Caco-2 (cell line): ENCODE results near the gene IKZF3. TPM values are rescaled to one million over a fixed set of nuclear protein-coding genes. Genes with fewer than 3 reads are reported as not detected.

Source experiments
- BruUV-seq: library from RNA; stranded (reverse); fragments of 400-500 nt; replicated peaks from 2 replicates; lab custom pipeline; 2021; lab: Mats Ljungman, UMichigan
- CTCF ChIA-PET: fragments of 300-600 bp; sonication (Branson Sonifier 250); formaldehyde crosslinking; loops from one replicate; lab custom pipeline; 2022; ENCODE audit warnings: antibody characterized with exemption; lab: Charles Lee
- POLR2A ChIA-PET: fragments of 300-600 bp; sonication (Branson Sonifier 250); formaldehyde crosslinking; loops from one replicate; lab custom pipeline; 2022; ENCODE audit warnings: antibody characterized with exemption; lab: Charles Lee
- DNase-seq, 2 experiments: peaks; one replicate each; pipeline versions ENCODE4 v3.0.0 to v3.0.0-alpha.2; 2020 to 2022
- H3K27me3 ChIP-seq: replicated peaks from 2 replicates; pipeline ENCODE4 v1.6.0; 2011; ENCODE audit warnings: low read length; ENCODE audit not compliant: control insufficient read depth, insufficient read depth
- H3K36me3 ChIP-seq: 2 replicates; pipeline ENCODE4 v1.5.1; 2011; ENCODE audit warnings: low read length; ENCODE audit not compliant: control insufficient read depth, insufficient read depth
- H3K4me1 ChIP-seq: fragments of 250-450 bp; sonication (Bioruptor Pico); 2 replicates; pipeline ENCODE4 v1.5.1; 2020; ENCODE audit warnings: mild to moderate bottlenecking
- H3K4me3 ChIP-seq: 2 replicates; pipeline ENCODE4 v1.5.1; 2011; ENCODE audit warnings: low read depth, mild to moderate bottlenecking, control low read depth, low read length
- H3K9me3 ChIP-seq: fragments of 250-450 bp; sonication (Bioruptor Pico); 2 replicates; pipeline ENCODE4 v1.5.1; 2020; ENCODE audit warnings: mild to moderate bottlenecking, moderate library complexity
- H3K27ac Mint-ChIP-seq: one replicate; pipeline ENCODE4 v1.8.0; 2022; ENCODE audit warnings: mixed read lengths; ENCODE audit not compliant: unreplicated experiment
- H3K27me3 Mint-ChIP-seq: one replicate; pipeline ENCODE4 v1.8.0; 2022; ENCODE audit warnings: mixed read lengths; ENCODE audit not compliant: insufficient read depth, unreplicated experiment
- H3K36me3 Mint-ChIP-seq: one replicate; pipeline ENCODE4 v1.8.0; 2022; ENCODE audit warnings: mild to moderate bottlenecking, mixed read lengths; ENCODE audit not compliant: insufficient read depth, unreplicated experiment
- H3K4me1 Mint-ChIP-seq: one replicate; pipeline ENCODE4 v1.8.0; 2022; ENCODE audit warnings: low read depth, mixed read lengths; ENCODE audit not compliant: unreplicated experiment
- H3K4me3 Mint-ChIP-seq: one replicate; pipeline ENCODE4 v1.8.0; 2022; ENCODE audit warnings: mild to moderate bottlenecking, moderate library complexity, mixed read lengths; ENCODE audit not compliant: unreplicated experiment
- H3K9me3 Mint-ChIP-seq: one replicate; pipeline ENCODE4 v1.8.0; 2022; ENCODE audit warnings: mixed read lengths; ENCODE audit not compliant: unreplicated experiment
- intact Hi-C: fragments of 100-400 bp; cut with micrococcal nuclease; formaldehyde crosslinking; loops from one replicate; pipeline ENCODE4 v1.10.0; 2022; ENCODE audit not compliant: unreplicated experiment
- total RNA-seq: library from RNA; stranded (reverse); gene quantifications from 2 replicates; pipeline ENCODE4 v1.2.3, GENCODE V29; 2022
- TF ChIP-seq, protein P1 (sequence below), 2 experiments: fragments of 200-600 bp in 1 of 2; IDR thresholded peaks; 1 replicate in 1 of 2; 2 replicates in 1 of 2; pipeline versions ENCODE4 v1.5.1 to v1.8.0; 2011 to 2022; ENCODE audit warnings: antibody characterized with exemption in 1 of 2, control low read depth in 1 of 2, inconsistent platforms in 1 of 2, low read depth in 1 of 2, low read length in 1 of 2, mild to moderate bottlenecking in 1 of 2, moderate library complexity in 1 of 2; ENCODE audit not compliant: insufficient read depth in 1 of 2, severe bottlenecking in 1 of 2, unreplicated experiment in 1 of 2

Gene IKZF3
- total RNA-seq, 1 experiment from 2014 or later = 2.8 TPM

DNA sequence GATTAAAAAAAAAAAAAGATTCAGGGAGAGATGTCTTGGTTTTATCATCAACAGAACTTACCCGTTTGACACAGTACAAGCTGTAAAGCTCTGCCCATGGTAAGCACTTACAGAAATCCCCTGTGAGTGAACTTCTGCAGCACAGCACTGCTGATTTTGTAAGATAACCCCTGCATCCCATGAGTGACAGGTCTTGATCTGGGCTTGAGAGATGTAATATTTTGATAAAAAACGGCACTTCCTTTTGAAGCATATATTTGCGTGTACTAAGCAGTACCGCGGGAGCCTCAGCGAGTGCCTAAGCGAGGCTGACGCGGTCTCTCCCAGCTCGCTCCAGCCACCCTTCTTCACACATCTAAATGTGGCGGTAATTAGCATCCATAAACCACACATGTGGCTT lies 50.5 kb downstream of the IKZF3 start:
- ChIA-PET CTCF (no interaction called here), POLR2A (no interaction called here)
- intact Hi-C loops = no loop called here
- Histone ChIP-seq H3K4me3 (no peak overlapping the region), H3K36me3 (no peaks in the 10 kb centered on the region), H3K4me1 (no peaks in the 10 kb centered on the region), H3K9me3 (no peaks in the 10 kb centered on the region), H3K27me3 (no peaks in the 10 kb centered on the region)
- peaks cover 5% of the 10 kb centered on the region for H3K27me3 Mint-ChIP-seq
- BruUV-seq = no TSS peak
- H3K9me3 Mint-ChIP-seq = no peaks in the 10 kb centered on the region
- no peaks in the 10 kb centered on the region for H3K4me1 Mint-ChIP-seq
- DNase-seq = no peak
- no peak overlapping the region for H3K4me3 Mint-ChIP-seq
- no peak overlapping the region for H3K27ac Mint-ChIP-seq
- H3K36me3 Mint-ChIP-seq = no peaks in the 10 kb centered on the region
- TF ChIP-seq, protein P1, sequence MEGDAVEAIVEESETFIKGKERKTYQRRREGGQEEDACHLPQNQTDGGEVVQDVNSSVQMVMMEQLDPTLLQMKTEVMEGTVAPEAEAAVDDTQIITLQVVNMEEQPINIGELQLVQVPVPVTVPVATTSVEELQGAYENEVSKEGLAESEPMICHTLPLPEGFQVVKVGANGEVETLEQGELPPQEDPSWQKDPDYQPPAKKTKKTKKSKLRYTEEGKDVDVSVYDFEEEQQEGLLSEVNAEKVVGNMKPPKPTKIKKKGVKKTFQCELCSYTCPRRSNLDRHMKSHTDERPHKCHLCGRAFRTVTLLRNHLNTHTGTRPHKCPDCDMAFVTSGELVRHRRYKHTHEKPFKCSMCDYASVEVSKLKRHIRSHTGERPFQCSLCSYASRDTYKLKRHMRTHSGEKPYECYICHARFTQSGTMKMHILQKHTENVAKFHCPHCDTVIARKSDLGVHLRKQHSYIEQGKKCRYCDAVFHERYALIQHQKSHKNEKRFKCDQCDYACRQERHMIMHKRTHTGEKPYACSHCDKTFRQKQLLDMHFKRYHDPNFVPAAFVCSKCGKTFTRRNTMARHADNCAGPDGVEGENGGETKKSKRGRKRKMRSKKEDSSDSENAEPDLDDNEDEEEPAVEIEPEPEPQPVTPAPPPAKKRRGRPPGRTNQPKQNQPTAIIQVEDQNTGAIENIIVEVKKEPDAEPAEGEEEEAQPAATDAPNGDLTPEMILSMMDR (IDR thresholded peaks at IDR 0.05; ENCODE audit: insufficient read depth in 1 of 2, low read depth in 1 of 2, low read length in 1 of 2, severe bottlenecking in 1 of 2, unreplicated experiment in 1 of 2) = no peak

DNA sequence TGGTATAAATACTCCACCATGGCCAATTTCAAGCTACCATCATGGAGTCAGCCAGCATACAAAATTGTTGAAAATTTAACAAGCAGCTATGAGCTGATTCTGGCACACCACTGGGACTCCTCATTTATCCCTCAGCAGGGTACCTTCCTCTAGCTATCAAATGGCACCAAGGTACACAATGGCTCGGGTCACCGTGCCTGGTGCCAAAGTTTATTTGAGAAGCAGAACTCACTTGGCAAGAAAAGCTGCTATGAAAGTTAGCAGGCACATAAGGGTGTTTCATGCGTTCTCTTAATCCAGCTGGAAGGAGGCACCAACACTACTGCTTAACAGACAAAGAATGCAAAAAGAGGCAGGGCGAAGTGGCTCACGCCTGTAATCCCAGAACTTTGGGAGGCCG lies 51.6 kb downstream of the IKZF3 start:
- no peak overlapping the region for H3K27ac Mint-ChIP-seq
- TF ChIP-seq, protein P1 (IDR thresholded peaks at IDR 0.05; ENCODE audit: insufficient read depth in 1 of 2, low read depth in 1 of 2, low read length in 1 of 2, severe bottlenecking in 1 of 2, unreplicated experiment in 1 of 2) = no peak
- Histone ChIP-seq H3K9me3 (no peaks in the 10 kb centered on the region), H3K4me3 (no peak overlapping the region), H3K27me3 (no peaks in the 10 kb centered on the region), H3K4me1 (no peaks in the 10 kb centered on the region), H3K36me3 (no peaks in the 10 kb centered on the region)
- peaks cover 5% of the 10 kb centered on the region for H3K27me3 Mint-ChIP-seq
- H3K36me3 Mint-ChIP-seq = no peaks in the 10 kb centered on the region
- intact Hi-C loops = no loop called here
- DNase-seq = no peak
- BruUV-seq = no TSS peak
- no peaks in the 10 kb centered on the region for H3K9me3 Mint-ChIP-seq
- ChIA-PET CTCF (no interaction called here), POLR2A (no interaction called here)
- no peak overlapping the region for H3K4me3 Mint-ChIP-seq
- H3K4me1 Mint-ChIP-seq = no peaks in the 10 kb centered on the region

DNA sequence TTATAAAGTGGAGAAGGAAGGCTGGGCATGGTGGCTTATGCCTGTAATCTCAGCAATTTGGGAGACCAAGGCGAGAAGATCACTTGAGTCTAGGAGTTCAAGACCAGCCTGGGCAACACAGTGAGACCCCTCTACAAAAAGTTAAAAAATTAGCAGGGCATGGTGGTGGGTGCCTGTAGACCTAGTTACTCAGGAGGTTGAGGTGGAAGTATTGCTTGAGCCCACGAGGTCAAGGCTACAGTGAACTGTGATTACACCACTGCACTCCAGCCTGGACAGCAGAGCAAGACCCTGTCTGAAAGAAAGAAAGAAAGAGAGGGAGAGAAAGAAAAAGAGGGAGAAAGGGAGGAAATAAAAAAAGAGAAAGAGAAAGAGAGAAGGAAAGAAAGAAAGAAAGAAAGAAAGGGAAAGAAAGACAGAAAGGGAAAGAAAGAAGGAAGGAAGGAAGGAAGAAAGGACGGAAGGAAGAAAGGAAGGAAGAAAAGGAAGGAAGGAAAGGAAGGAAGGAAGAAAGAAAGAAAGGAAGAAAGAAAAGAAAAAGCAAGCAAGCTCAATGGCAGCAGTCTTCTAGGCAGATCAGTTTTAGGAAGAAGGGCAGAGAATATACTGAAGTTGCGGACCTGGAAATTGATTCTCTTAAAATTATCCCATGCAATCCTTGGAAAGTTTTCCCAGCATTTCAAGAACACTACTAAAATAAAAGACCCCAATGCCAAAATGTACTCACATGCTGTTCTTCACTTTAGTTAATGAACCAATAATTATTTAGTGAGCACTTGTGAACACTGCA lies 53.0 kb downstream of the IKZF3 start:
- Mint-ChIP-seq H3K4me3 (no peak overlapping the region), H3K36me3 (no peaks in the 10 kb centered on the region), H3K9me3 (no peaks in the 10 kb centered on the region), H3K27me3 (peaks cover 5% of the 10 kb centered on the region), H3K4me1 (no peaks in the 10 kb centered on the region), H3K27ac (no peak overlapping the region)
- H3K4me3 ChIP-seq = no peak overlapping the region
- no peaks in the 10 kb centered on the region for H3K36me3 ChIP-seq
- no peak for DNase-seq
- no peaks in the 10 kb centered on the region for H3K27me3 ChIP-seq
- intact Hi-C loops = no loop called here
- no TSS peak for BruUV-seq
- H3K4me1 ChIP-seq = no peaks in the 10 kb centered on the region
- ChIA-PET POLR2A (no interaction called here), CTCF (no interaction called here)
- TF ChIP-seq, protein P1 (IDR thresholded peaks at IDR 0.05; ENCODE audit: insufficient read depth in 1 of 2, low read depth in 1 of 2, low read length in 1 of 2, severe bottlenecking in 1 of 2, unreplicated experiment in 1 of 2) = no peak
- H3K9me3 ChIP-seq = no peaks in the 10 kb centered on the region
